Body of pancreas (tissue), 4 donors: ENCODE data around the gene ZNF628. TPM values are rescaled to one million over a fixed set of nuclear protein-coding genes. Genes with fewer than 3 reads are reported as not detected.

ENCODE experiments used
- ATAC-seq: fragments of 150-250 bp; one replicate; pipeline ENCODE4 v1.9.1; 2016
- DNase-seq, 4 donors: peaks; one replicate each; pipeline ENCODE4 v3.0.0-alpha.2; 2019
- H3K27ac ChIP-seq, 4 donors: fragments of 200-600 bp; sonication (generic); 1 replicate in 3 of 4; 2 replicates in 1 of 4; pipeline versions ENCODE4 v1.5.1 to v1.6.1; 2016 to 2019; ENCODE audit warnings: mild to moderate bottlenecking in 1 of 4, mixed read lengths in 1 of 4, moderate library complexity in 1 of 4
- H3K27me3 ChIP-seq, 2 donors: fragments of 200-600 bp; sonication (generic); one replicate each; pipeline ENCODE4 v1.6.0; 2016; ENCODE audit warnings: mild to moderate bottlenecking in 1 of 2
- H3K36me3 ChIP-seq, 2 donors: fragments of 200-600 bp; sonication (generic); replicated peaks in 1 of 2; 2 replicates each; pipeline ENCODE4 v1.5.1; 2016; ENCODE audit warnings: low read depth in 2 of 2; ENCODE audit not compliant: insufficient read depth in 1 of 2
- H3K4me1 ChIP-seq: fragments of 200-600 bp; sonication (generic); one replicate; pipeline ENCODE4 v1.6.0; 2016
- H3K4me3 ChIP-seq, 2 donors: fragments of 200-600 bp; sonication (generic); 1 replicate in 1 of 2; 2 replicates in 1 of 2; pipeline ENCODE4 v1.5.1; 2016 to 2019
- H3K9me3 ChIP-seq, 3 donors: fragments of 200-600 bp; sonication (generic); 1 replicate in 2 of 3; 2 replicates in 1 of 3; pipeline ENCODE4 v1.5.1; 2016
- CTCF ChIP-seq, 7 experiments: fragments of 450-650 bp in 4 of 7; fragments of 200-600 bp in 3 of 7; sonication (generic) in 3 of 7; IDR thresholded peaks; one replicate each; pipeline ENCODE4 v1.5.1; 2016 to 2019; ENCODE audit warnings: antibody characterized with exemption in 7 of 7
- POLR2A ChIP-seq, 3 donors: fragments of 450-650 bp; IDR thresholded peaks; one replicate each; pipeline ENCODE4 v1.6.1; 2016; ENCODE audit warnings: antibody characterized with exemption in 3 of 3, mild to moderate bottlenecking in 2 of 3
- whole genome bisulfite sequencing, 2 donors: methylation state at CpG; one replicate each; pipeline ENCODE4 v1.1.5; 2017; 5-methylcytosine and 5-hydroxymethylcytosine counted together
- intact Hi-C: fragments of 100-400 bp; cut with DNase I; formaldehyde crosslinking; loops from one replicate; pipeline ENCODE4 v1.15.1; 2023
- total RNA-seq, 2 donors: library from RNA; depleted of rRNA; stranded (reverse); fragments of >200 nt; gene quantifications; one replicate each; pipeline ENCODE4 v1.1.0, GENCODE V29; 2016

Gene ZNF628
- total RNA-seq, 2 donors from 2014 or later, result 3.4 to 8.2 TPM

DNA sequence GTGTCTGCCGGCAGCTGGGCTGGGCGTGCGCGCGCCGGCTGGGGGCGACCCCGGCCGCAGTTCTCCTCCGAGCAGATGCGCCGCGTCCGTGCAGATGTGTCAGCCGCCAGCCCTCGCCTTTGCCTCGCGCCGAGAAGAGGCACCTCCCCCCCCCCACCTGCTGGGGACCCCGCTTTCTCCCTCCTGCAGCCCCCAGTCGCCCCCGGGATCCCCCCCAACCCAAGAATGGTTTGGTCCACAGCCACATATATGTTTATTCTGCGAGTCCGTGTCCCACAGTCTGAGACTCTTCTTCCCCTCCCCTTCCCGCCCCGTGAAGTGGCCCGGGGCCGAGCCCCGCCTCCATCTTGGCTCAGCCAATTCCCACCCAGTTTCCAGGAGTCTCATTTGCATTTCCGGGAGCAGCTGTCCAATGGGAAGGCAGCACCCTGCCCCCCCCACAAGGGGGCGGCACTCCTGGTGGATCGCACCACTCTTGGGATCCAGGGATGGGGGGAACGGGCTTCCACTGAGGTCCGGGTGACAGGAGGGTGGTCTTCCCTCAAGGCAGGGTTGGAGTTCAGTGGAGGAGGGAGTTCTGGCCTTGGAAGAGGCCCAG, 23.6 kb upstream of the ZNF628 start:
- Histone ChIP-seq H3K27ac (no peak overlapping the region), H3K4me3 (no peak overlapping the region), H3K4me1 (peaks cover 18% of the 10 kb centered on the region), H3K36me3 (no peaks in the 10 kb centered on the region), H3K27me3 (peaks cover 0 to 14% of the 10 kb centered on the region in 2 donors), H3K9me3 (no peaks in the 10 kb centered on the region)
- no peak for TF ChIP-seq POLR2A (IDR thresholded peaks at IDR 0.05)
- no peak for TF ChIP-seq CTCF (IDR thresholded peaks at IDR 0.05)
- 19 to 36% methylated on average over 6 to 29 of the region's 34 CpGs for WGBS, 2 donors
- intact Hi-C loops, result no loop called here
- ATAC-seq, result peak; percentile 72
- DNase-seq, result peak; percentile 45 to 68 (median 53)

DNA sequence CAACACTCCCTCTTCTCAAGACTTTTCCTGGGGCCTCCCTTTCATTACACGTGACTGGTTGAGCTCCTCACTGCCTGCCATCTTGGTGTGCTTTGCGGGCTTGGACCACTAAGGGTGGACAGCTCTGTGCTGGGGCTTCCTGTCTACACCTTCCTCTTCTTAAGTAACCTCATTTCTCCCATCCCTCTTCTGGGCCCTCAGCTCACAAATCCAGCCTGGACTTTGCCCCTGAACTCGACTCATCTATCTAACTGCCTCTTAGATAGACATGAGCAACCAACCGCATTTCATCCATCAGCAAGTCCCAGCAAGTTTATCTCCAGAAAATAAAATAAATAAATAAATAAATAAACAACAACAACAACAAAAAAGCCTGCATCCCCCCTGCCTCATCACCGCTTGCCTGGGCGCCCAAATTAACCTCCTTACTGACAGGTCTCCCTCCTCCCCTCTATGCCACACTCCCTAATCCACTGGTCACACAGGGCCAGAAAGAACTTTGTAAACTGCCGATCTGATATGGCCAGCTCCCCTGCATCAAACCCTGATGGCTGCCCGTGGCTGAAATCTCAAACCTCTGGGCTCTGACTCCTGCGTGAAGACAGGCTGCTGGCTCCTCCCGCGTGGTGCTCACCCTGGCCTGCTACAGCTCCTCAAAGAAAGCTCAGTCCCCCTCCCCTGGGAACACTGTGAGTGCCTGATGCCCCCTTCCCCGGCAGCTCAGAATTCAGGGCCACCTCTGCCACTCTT, 22.7 kb upstream of the ZNF628 start:
- Histone ChIP-seq H3K27ac (no peak overlapping the region), H3K4me1 (peaks cover 18% of the 10 kb centered on the region), H3K36me3 (no peaks in the 10 kb centered on the region), H3K4me3 (no peak overlapping the region), H3K9me3 (no peaks in the 10 kb centered on the region), H3K27me3 (peaks cover 0 to 14% of the 10 kb centered on the region in 2 donors)
- DNase-seq, result no peak
- no peak for TF ChIP-seq POLR2A (IDR thresholded peaks at IDR 0.05)
- no peak for TF ChIP-seq CTCF (IDR thresholded peaks at IDR 0.05)
- no peak for ATAC-seq
- WGBS, 2 donors, result 92 to 94% methylated on average over 12 of the region's 12 CpGs
- intact Hi-C loops, result no loop called here

GRCh38 chr19:55454787-55455243, 21.6 kb upstream of the ZNF628 start:
- ATAC-seq, result peak; percentile 16
- 71 to 88% methylated on average over 8 to 14 of the region's 14 CpGs for WGBS, 2 donors

DNA sequence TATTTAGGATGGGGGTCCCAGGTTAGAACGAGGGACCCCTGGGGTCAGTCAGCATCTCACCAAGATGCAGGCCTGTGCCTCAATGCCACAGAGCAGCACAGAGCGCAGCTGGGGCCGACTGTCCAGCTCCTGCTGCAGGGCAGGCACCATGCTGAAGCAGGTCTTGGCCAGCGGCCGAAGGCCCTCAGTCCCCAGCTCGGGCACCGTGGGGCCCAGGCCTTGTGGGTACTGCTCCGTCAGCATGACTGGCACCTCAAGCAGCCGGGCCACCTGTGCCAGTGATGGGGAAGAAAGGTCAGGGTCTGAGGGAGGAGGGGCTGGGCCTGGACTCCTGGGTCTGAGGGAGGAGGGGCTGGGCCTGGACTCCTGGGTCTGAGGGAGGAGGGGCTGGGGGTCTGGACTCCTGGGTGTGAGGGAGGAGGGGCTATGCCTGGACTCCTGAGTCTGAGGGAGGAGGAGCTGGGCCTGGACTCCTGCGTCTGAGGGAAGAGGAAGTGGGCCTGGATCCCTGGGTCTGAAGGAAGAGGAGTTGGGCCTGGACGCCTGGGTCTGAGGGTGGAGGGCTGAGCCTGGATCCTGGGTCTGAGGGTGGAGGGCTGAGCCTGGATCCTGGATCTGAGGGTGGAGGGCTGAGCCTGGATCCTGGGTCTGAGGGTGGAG, 20.7 kb upstream of the ZNF628 start:
- TF ChIP-seq POLR2A (IDR thresholded peaks at IDR 0.05) (no peak), CTCF (IDR thresholded peaks at IDR 0.05) (no peak)
- Histone ChIP-seq H3K27me3 (peaks cover 0 to 14% of the 10 kb centered on the region in 2 donors), H3K9me3 (no peaks in the 10 kb centered on the region), H3K4me1 (peaks cover 30% of the 10 kb centered on the region), H3K27ac (no peak overlapping the region), H3K4me3 (no peak overlapping the region), H3K36me3 (no peaks in the 10 kb centered on the region)
- no peak for ATAC-seq
- intact Hi-C loops, result no loop called here
- DNase-seq, result no peak
- whole genome bisulfite sequencing, 2 donors, result 72 to 73% methylated on average over 2 to 10 of the region's 11 CpGs

More at GRCh38 chr19:55454787-55455243, 21.6 kb upstream of the ZNF628 start:
- Histone ChIP-seq H3K27ac (no peak overlapping the region), H3K4me1 (peaks cover 22% of the 10 kb centered on the region), H3K27me3 (peaks cover 0 to 14% of the 10 kb centered on the region in 2 donors), H3K4me3 (no peak overlapping the region), H3K36me3 (no peaks in the 10 kb centered on the region), H3K9me3 (no peaks in the 10 kb centered on the region)
- TF ChIP-seq CTCF (IDR thresholded peaks at IDR 0.05) (peak in 6 of 7 experiments; percentile 26 to 42 (median 32)), POLR2A (IDR thresholded peaks at IDR 0.05) (no peak)
- intact Hi-C loops, result no loop called here
- DNase-seq, result peak in 1 of 4 donors; percentile 31
